NOMO-1 (cell line): ENCODE data around the gene BAZ2B.

Experiments
- DNase-seq, 2 experiments: peaks; one replicate each; lab custom pipeline; 2025; ENCODE audit not compliant: unreplicated experiment in 2 of 2; lab: John Stamatoyannopoulos, UW

Gene BAZ2B

DNA sequence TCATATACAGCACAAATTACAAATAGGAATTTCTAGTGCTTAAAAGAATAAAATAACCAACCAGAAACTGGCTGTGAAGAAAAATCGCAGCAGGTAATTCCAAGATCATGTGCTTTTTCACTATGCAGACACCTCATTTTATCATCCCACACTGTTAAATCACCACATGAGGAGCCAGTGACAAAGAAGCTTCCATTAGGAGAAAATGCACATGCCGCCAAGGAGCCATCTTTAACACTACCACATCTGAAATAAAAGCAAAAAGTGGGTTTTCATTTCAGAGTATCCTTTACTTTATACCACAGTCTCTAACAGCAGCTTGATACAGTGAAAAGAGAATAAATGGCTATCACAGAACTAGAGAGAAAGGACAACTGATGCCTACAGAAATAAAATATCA is 336.6 kb downstream of the BAZ2B start:
- DNase-seq, result no peak

DNA sequence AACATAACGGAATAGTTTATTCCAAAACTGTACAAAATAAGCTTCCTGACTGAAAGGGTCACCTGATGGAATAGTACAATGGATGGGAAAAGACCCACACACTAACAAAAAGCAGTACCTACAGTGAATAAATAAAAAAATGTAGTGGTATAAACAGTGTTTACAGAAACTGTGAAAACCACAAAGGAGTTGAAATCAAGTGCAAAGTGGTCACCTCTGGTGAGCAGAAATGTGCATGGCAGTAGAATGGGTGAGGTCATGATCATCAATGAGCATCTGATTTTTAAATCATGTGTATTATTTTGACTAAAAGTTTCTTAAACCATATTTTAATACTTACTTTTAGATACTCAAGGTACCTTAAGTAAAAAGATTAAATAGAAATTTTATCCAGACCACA is 341.2 kb downstream of the BAZ2B start:
- DNase-seq, result no peak

DNA sequence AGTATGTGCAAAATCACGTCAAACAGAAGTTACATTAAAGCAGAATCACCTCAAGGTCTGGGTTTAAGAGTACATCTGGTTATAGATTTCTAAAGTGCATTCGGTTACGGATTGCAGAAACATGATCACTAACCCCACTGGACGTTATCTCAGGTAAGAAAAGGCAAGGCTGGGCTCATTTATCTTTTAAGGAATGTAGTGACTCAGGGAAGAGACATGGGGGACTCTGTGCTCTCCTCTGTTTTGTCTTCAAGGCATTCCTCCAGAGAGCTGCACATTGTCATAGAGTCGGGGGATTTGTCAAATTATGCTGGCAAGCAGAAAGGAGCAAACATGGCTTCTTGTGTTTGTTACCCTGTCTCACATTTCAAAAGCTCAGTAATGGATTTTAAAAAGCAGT is 344.2 kb downstream of the BAZ2B start:
- no peak for DNase-seq

DNA sequence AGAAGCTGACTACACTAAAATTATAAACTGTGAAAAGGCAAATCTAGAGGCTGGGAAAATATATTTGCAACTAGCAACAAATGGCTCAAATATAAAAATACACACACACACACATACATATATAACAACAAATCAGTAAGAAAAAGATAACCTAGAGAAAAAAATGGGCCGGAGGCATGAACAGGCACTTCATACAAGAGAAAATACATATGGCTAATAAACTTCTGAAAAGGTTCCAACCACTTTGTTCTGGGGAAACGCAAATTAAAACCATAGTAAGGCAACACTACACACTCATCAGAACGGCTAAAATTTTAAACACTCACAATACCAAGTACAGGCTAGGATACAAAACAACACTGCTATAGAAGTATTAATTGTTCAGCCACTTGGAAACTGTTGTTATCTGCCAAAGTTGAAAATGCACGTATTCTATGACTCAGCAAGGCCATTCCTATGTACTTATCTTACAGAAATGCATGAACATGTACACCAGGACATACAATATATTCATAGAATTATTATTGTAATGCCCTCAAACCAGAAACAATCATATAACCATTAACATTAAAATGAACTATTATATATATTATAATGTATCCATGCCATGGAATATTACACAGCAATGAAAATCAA is 345.5 kb downstream of the BAZ2B start:
- DNase-seq, result no peak
